ENCODE data around the gene SQOR.

- no peak for TF ChIP-seq EZH2 (IDR thresholded peaks at IDR 0.05; ENCODE audit: borderline replicate concordance, low read length)
- TF ChIP-seq, protein P1, sequence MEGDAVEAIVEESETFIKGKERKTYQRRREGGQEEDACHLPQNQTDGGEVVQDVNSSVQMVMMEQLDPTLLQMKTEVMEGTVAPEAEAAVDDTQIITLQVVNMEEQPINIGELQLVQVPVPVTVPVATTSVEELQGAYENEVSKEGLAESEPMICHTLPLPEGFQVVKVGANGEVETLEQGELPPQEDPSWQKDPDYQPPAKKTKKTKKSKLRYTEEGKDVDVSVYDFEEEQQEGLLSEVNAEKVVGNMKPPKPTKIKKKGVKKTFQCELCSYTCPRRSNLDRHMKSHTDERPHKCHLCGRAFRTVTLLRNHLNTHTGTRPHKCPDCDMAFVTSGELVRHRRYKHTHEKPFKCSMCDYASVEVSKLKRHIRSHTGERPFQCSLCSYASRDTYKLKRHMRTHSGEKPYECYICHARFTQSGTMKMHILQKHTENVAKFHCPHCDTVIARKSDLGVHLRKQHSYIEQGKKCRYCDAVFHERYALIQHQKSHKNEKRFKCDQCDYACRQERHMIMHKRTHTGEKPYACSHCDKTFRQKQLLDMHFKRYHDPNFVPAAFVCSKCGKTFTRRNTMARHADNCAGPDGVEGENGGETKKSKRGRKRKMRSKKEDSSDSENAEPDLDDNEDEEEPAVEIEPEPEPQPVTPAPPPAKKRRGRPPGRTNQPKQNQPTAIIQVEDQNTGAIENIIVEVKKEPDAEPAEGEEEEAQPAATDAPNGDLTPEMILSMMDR (conservative IDR thresholded peaks at IDR 0.05 in 1 of 2, IDR thresholded peaks at IDR 0.05 in 1 of 2; ENCODE audit: extremely low read depth in 1 of 2, insufficient read depth in 1 of 2, low read depth in 1 of 2, low read length in 2 of 2): no peak
Observed at GRCh38 chr15:45670511-45670910, 35.7 kb downstream of the SQOR start.
